22Rv1 (cell line): ENCODE results near the gene NXPE3.

Experiments used
- CTCF ChIP-seq: fragments of 450-650 bp; IDR thresholded peaks from 2 replicates; pipeline ENCODE4 v1.5.1; 2017; ENCODE audit warnings: mild to moderate bottlenecking
- ZFX ChIP-seq: fragments of 450-650 bp; IDR thresholded peaks from 2 replicates; pipeline ENCODE4 v1.6.1; 2017; ENCODE audit warnings: antibody characterized with exemption, borderline replicate concordance

DNA sequence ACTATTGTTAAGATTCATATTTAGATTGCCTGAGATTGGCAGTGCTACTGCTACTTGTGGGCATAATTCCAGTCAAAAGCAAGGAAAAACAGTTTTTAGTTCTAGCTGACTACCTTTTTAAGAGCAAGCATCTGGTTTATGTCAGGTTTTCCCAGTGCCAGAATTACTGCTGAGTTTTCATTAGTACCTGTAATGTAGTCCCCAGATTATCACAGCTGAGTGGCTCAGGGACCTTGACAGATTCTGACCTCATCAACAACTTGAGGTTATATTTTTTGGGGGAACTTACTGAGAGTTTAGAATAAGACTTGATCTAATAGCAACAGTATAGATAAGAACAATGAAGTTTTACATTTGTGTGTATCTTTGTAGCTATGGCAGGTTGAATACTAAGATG is 31.0 kb downstream of the NXPE3 start:
- no peak for TF ChIP-seq CTCF
- TF ChIP-seq ZFX = no peak
